Thoracic aorta (tissue), 2 donors: ENCODE data around the gene KRTAP9-3. TPM values are rescaled to one million over a fixed set of nuclear protein-coding genes. Genes with fewer than 3 reads are reported as not detected.
"Not testable (repeated sequence)": the region's sequence is repeated elsewhere in the genome, so short reads cannot be mapped to it uniquely, and the experiment has no call there.

Experiments used
- ATAC-seq: fragments of 150-250 bp; one replicate; pipeline ENCODE4 v1.8.0; 2017; ENCODE audit warnings: low read depth; ENCODE audit not compliant: insufficient number of reproducible peaks, low FRiP score
- DNase-seq: peaks from one replicate; pipeline ENCODE4 v3.0.0-alpha.2; 2020; ENCODE audit warnings: low spot score
- H3K27ac ChIP-seq, 2 donors: fragments of 200-600 bp; sonication (generic); 1 replicate in 1 of 2; 2 replicates in 1 of 2; pipeline ENCODE4 v1.5.1; 2016; ENCODE audit warnings: mild to moderate bottlenecking in 2 of 2, moderate library complexity in 2 of 2
- H3K27me3 ChIP-seq: fragments of 200-600 bp; sonication (generic); replicated peaks from 2 replicates; pipeline ENCODE4 v1.6.0; 2016; ENCODE audit warnings: mild to moderate bottlenecking; ENCODE audit not compliant: insufficient read depth
- H3K36me3 ChIP-seq: fragments of 200-600 bp; sonication (generic); one replicate; pipeline ENCODE4 v1.5.1; 2016
- H3K4me1 ChIP-seq, 2 donors: fragments of 200-600 bp; sonication (generic); 1 replicate in 1 of 2; 2 replicates in 1 of 2; pipeline versions ENCODE4 v1.5.1 to v1.6.0; 2016; ENCODE audit warnings: low read depth in 2 of 2, mild to moderate bottlenecking in 1 of 2; ENCODE audit not compliant: control insufficient read depth in 1 of 2
- H3K4me3 ChIP-seq: fragments of 200-600 bp; sonication (generic); 2 replicates; pipeline ENCODE4 v1.5.1; 2016; ENCODE audit warnings: mild to moderate bottlenecking
- H3K9me3 ChIP-seq: fragments of 200-600 bp; sonication (generic); 2 replicates; pipeline ENCODE4 v1.5.1; 2016
- CTCF ChIP-seq: fragments of 200-600 bp; sonication (generic); IDR thresholded peaks from one replicate; pipeline ENCODE4 v1.5.1; 2019; ENCODE audit warnings: antibody characterized with exemption
- total RNA-seq, 2 donors: library from RNA; depleted of rRNA; stranded (reverse); fragments of >200 nt; gene quantifications; one replicate each; pipeline versions ENCODE4 v1.1.0 to v1.2.3, GENCODE V29; 2016

Gene KRTAP9-3
- not detected for total RNA-seq

- not testable (repeated sequence) for H3K4me3 ChIP-seq, H3K27ac ChIP-seq, DNase-seq, H3K4me1 ChIP-seq, H3K27me3 ChIP-seq, ATAC-seq, H3K36me3 ChIP-seq, H3K9me3 ChIP-seq
Measured at GRCh38 chr17:41232399-41233105, at the start of gene KRTAP9-3. TSS of gene KRTAP9-3 (plus strand) at chr17:41232449. CDS start at chr17:41232502, 53 bp downstream.

GRCh38 chr17:41184480-41184961 lies 47.7 kb upstream of the KRTAP9-3 start, which contains the start of gene KRTAP4-1:
TSS of gene KRTAP4-1 (minus strand) at chr17:41184911. CDS start at chr17:41184854, 57 bp downstream.
- Histone ChIP-seq H3K27ac (no peak within 1 kb of the TSS), H3K27me3 (no peaks in the 10 kb centered on the region), H3K4me1 (peaks cover 0 to 1% of the 10 kb centered on the region in 2 donors), H3K4me3 (no peak within 1 kb of the TSS), H3K36me3 (no peaks in the 10 kb centered on the region), H3K9me3 (no peaks in the 10 kb centered on the region)
- no peak for TF ChIP-seq CTCF
- ATAC-seq (no peak), DNase-seq (no peak)

GRCh38 chr17:41185001-41185400 lies 47.2 kb upstream of the KRTAP9-3 start:
- Histone ChIP-seq H3K4me1 (no peaks in the 10 kb centered on the region), H3K27ac (no peak overlapping the region), H3K9me3 (no peaks in the 10 kb centered on the region), H3K4me3 (no peak overlapping the region), H3K27me3 (no peaks in the 10 kb centered on the region), H3K36me3 (no peaks in the 10 kb centered on the region)
- DNase-seq (no peak), ATAC-seq (no peak)
- TF ChIP-seq CTCF, result no peak

GRCh38 chr17:41186872-41187271 lies 45.4 kb upstream of the KRTAP9-3 start:
- no peaks in the 10 kb centered on the region for H3K27me3 ChIP-seq
- H3K27ac ChIP-seq, result no peak overlapping the region
- no peaks in the 10 kb centered on the region for H3K9me3 ChIP-seq
- no peak for DNase-seq
- no peak for ATAC-seq
- TF ChIP-seq CTCF, result no peak
- no peaks in the 10 kb centered on the region for H3K36me3 ChIP-seq
- H3K4me3 ChIP-seq, result no peak overlapping the region
- no peaks in the 10 kb centered on the region for H3K4me1 ChIP-seq

GRCh38 chr17:41189837-41190318 lies 42.4 kb upstream of the KRTAP9-3 start, which contains the start of gene KRTAP9-1:
TSS of gene KRTAP9-1 (plus strand) at chr17:41189887. CDS start at chr17:41189887, 0 bp downstream.
- H3K27me3 ChIP-seq, ATAC-seq, H3K36me3 ChIP-seq, H3K27ac ChIP-seq, DNase-seq, H3K4me1 ChIP-seq, H3K9me3 ChIP-seq, H3K4me3 ChIP-seq: not testable (repeated sequence)

GRCh38 chr17:41190328-41190727 lies 41.9 kb upstream of the KRTAP9-3 start:
- ATAC-seq (no peak), DNase-seq (no peak)
- H3K4me1 ChIP-seq, result no peaks in the 10 kb centered on the region
- H3K4me3 ChIP-seq, result no peak overlapping the region
- no peak overlapping the region for H3K27ac ChIP-seq
- no peaks in the 10 kb centered on the region for H3K27me3 ChIP-seq
- H3K9me3 ChIP-seq, result no peaks in the 10 kb centered on the region
- no peaks in the 10 kb centered on the region for H3K36me3 ChIP-seq
- TF ChIP-seq CTCF, result no peak
